Right lung (tissue), 10 donors: ENCODE data around the gene TSBP1. TPM values are rescaled to one million over a fixed set of nuclear protein-coding genes. Genes with fewer than 3 reads are reported as not detected.

Source experiments
- DNase-seq, 2 donors: peaks; one replicate each; pipeline ENCODE4 v3.0.0-alpha.2; 2013
- long read RNA-seq, 8 donors: transcript quantifications; one replicate each; lab custom pipeline, GENCODE V29; 2026
- polyA plus RNA-seq, 5 donors: library from polyadenylated mRNA; unstranded; fragments of 120-200 nt; gene quantifications; one replicate each; pipeline versions ENCODE4 v1.2.1 to v1.2.3, GENCODE V29; 2013; ENCODE audit warnings: inconsistent platforms in 1 of 5, low replicate concordance in 1 of 5; ENCODE audit not compliant: insufficient read length in 5 of 5, insufficient read depth in 1 of 5

Gene TSBP1
- polyA plus RNA-seq = under 1 TPM in 4 of 5 donors, not detected in 1; 0.15 to 0.49 (median 0.42) TPM
- long read RNA-seq, donor 1, partial matches to known transcripts = 13 of 13 reads
- long read RNA-seq, donor 1, other reads (novel, unspliced or antisense) = 0 of 13 reads
- long read RNA-seq, donor 2 = 0 reads
- long read RNA-seq, donor 3 = 0 reads
- long read RNA-seq, donor 4 = 0 reads
- long read RNA-seq, donor 5 = 0 reads
- long read RNA-seq, donor 6 = 0 reads
- long read RNA-seq, donor 7 = 0 reads
- long read RNA-seq, donor 8 = 0 reads

DNA sequence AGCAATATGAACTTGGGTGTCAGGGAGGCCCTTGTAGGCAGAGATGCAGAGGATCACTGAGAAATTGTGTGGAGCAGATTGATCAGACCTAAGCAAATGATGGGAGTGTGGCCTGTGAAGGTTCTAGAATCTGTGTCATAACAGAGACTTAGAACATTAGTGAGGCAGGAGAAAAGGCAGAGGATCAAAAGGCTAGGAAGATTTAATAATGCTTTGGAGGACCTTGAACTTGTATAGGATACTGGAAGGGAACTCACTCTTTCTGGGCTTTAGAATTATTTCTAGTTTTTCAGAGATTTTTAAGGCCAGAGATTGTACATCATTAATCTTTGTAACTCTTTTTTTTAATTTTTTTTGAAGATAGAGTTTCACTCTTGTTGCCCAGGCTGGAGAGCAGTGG lies at the start of gene TSBP1:
Gene TSBP1 (minus strand): TSS at position 101 of the 400 bp plus-strand sequence. CDS start 197 bp downstream, outside the sequence.
- no peak for DNase-seq

GRCh38 chr6:32416036-32416435 lies 44.3 kb upstream of the TSBP1 start:
- DNase-seq = no peak

GRCh38 chr6:32415521-32416019 lies 43.9 kb upstream of the TSBP1 start:
- peak; percentile 30 to 67 for DNase-seq

DNA sequence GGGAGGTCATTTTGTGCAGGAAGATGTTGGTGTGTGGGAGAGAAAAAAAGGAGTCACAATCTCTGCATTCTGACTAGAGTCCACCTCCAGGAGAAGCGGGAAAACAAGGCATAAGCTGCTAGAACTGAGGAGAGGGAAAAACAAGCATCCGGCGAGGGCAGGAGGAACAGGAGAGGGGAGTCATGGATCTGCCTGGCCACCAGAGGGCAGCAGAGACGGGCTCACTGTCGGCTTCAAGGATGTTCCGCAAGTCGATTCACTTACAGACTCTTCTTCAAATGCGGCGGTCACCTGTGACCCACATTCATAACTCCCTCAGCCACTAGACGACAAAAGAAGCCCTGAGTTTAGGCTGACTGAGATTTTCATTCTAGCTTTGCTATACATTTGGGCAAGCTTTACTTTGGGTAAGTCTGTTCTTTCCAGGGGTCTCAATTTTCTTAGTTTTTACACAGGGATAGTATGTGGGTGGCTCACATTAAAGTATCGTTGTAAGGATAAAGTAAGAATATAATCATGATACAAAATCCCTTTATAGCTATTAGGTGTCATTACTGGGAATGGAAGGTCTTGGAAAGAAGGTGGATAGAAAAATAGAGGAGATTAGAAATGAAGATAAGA lies 41.8 kb upstream of the TSBP1 start:
- DNase-seq = peak; percentile 45 to 67

- DNase-seq = no peak
These were observed 40.0 kb upstream of the TSBP1 start for GRCh38 chr6:32411566-32412327.

DNA sequence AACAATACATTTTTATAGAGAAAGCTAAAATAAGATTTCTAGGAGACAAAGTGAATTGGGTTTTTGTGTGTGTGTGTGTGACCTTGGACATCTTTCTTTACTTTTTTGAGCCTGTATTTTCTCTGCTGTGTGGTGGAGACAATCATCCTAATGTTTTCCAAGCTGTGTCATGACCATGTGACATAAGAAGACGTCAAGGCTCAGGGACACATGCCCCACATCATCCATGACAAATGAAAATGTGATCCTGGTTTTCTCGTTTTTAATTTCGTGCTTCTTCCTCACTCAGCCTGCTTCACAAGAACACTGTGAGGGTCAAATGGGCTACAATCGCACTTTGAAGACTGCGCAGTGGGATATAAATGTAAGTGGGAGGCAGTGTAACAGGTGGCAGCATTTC lies 39.2 kb upstream of the TSBP1 start:
- DNase-seq = no peak

GRCh38 chr6:32406857-32407256 lies 35.2 kb upstream of the TSBP1 start, which contains the start of gene BTNL2:
BTNL2 (minus strand) TSS chr6:32407181; CDS start chr6:32407123, 58 bp downstream.
- DNase-seq = no peak

GRCh38 chr6:32406197-32406596 lies 34.5 kb upstream of the TSBP1 start:
- DNase-seq = no peak

DNA sequence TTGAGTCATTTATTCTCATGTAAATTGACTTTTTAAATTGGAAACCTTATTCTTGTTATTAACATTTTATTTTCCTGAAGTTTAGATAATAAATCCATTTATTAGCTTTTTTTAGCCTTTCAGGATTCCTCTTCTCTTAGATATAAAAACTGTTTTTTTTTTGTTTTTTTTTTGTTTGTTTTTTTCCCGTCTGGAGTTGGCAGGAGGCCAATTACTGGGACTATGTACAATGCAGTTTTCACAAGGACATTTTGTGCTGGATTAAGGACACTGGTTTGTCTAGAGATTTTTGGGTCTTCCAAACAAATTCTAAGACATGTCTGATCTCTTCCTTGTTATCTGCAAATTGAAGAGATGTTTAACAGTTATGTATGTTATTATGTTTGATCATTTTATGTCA lies 34.0 kb upstream of the TSBP1 start:
- no peak for DNase-seq

- no peak for DNase-seq
These were observed 31.1 kb upstream of the TSBP1 start for GRCh38 chr6:32402812-32403211.

DNA sequence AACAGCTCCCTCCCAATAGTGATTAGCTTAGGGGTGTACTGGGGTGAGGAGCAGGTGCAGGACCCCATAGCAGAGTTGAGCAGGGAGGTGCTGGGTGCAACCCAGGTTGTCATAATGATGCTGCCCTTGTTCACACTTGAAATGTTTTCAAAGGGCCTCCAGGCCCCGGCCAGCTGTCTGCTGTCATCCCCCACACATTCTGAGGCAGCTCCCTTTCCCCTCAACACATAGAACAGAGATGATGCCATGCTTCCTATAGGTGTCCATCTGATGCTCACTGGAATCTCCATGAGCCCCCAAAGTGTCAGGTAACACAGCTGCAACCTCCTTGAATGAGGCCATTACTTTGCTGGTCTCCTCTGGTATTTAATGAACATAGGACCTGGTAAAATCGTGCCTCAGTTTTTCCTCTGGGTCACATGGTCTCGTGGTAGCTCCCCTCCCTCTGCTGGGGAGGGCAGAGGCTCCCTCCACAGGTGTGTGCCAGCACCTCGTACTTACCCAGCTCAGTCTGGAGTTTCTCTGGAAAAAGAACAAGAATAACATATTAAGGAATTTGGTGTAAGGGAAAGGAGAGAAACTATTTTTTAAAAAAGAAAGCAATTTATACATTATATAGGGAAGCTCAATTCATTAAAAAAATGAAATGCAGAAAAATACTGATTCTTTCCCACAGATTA lies 29.7 kb upstream of the TSBP1 start:
- no peak for DNase-seq

- DNase-seq = no peak
These were observed 25.7 kb upstream of the TSBP1 start for GRCh38 chr6:32397252-32397920.

GRCh38 chr6:32396028-32396427 lies 24.3 kb upstream of the TSBP1 start:
- DNase-seq = no peak

- no peak for DNase-seq
These were observed 22.1 kb upstream of the TSBP1 start for GRCh38 chr6:32393665-32394420.

DNA sequence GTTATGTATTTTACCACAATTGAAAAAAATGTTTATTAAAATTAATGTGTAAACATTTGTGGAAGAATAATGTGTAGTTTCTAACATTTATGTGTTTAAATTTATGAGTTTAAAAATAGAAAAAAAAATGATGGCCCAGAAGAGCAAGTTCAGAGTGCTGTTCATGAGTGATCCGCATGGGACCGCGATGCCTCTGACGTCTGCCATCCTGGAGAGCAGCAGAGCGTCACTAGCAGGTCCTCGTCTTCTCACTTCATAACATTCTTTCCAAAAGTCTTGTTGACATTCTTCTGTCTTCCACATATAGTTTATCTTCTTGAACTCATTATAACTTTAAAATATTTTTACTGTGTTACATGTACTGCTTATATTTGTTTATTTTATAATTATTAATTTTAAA lies 19.8 kb upstream of the TSBP1 start:
- DNase-seq = no peak

GRCh38 chr6:32387589-32388340 lies 16.1 kb upstream of the TSBP1 start:
- no peak for DNase-seq

DNA sequence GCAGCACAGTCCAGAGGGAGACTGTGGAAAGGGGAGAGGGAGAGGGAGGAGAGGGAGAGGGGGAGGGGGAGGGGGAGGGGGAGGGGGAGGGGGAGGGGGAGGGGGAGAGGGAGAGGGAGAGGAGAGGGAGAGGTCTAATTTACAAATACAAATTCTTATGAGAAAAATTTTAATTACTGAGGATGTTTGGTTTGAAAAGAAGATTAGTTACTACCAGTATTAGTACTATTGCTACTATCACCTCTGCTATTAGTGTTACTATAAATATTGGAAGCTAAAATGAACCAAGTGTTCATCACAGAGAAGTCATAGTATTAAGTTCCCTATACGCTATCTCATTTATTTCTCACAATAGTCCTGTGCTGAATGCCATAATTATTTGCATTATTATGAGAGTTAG lies 14.3 kb upstream of the TSBP1 start:
- DNase-seq = no peak

- DNase-seq = no peak
These were observed 11.2 kb upstream of the TSBP1 start for GRCh38 chr6:32382757-32383420.

GRCh38 chr6:32379545-32379944 lies 7.8 kb upstream of the TSBP1 start:
- no peak for DNase-seq
